Measurements from ENCODE around the gene AHCYL1. TPM values are rescaled to one million over a fixed set of nuclear protein-coding genes. Genes with fewer than 3 reads are reported as not detected.

AHCYL1 gene
- total and polyA plus RNA-seq, 3 experiments from 2014 or later = 46.6 to 59.9 (median 56.9) TPM

GRCh38 chr1:109960745-109961094 is 23.8 kb upstream of the AHCYL1 start:
- H3K9me3 Mint-ChIP-seq = no peaks in the 10 kb centered on the region
- ChIA-PET POLR2A (no interaction called here), CTCF (no interaction called here)
- no peak for DNase-seq
- no peak overlapping the region for H3K27ac Mint-ChIP-seq
- H3K27me3 ChIP-seq (ENCODE audit: insufficient read depth, low read length, poor library complexity, severe bottlenecking) = no peaks in the 10 kb centered on the region
- peaks cover 0 to 6% (median 1%) of the 10 kb centered on the region in 3 donors for H3K36me3 Mint-ChIP-seq
- H3K9me3 ChIP-seq (ENCODE audit: low read length) = no peaks in the 10 kb centered on the region
- no peak overlapping the region for H3K4me3 ChIP-seq (ENCODE audit: low read length)
- no peak overlapping the region for H3K4me3 Mint-ChIP-seq
- no peaks in the 10 kb centered on the region for H3K4me1 Mint-ChIP-seq
- no peak overlapping the region for H3K27ac ChIP-seq (ENCODE audit: low read depth, low read length)
- no peaks in the 10 kb centered on the region for H3K36me3 ChIP-seq (ENCODE audit: insufficient read depth, low read length)
- no peaks in the 10 kb centered on the region for H3K4me1 ChIP-seq (ENCODE audit: insufficient read depth, low read length)
- peaks cover 9 to 15% of the 10 kb centered on the region in 2 donors for H3K27me3 Mint-ChIP-seq

- no peaks in the 10 kb centered on the region for H3K4me1 Mint-ChIP-seq
- Histone ChIP-seq H3K27me3 (ENCODE audit: insufficient read depth, low read length, poor library complexity, severe bottlenecking) (no peaks in the 10 kb centered on the region), H3K4me3 (ENCODE audit: low read length) (no peak overlapping the region), H3K9me3 (ENCODE audit: low read length) (no peaks in the 10 kb centered on the region), H3K36me3 (ENCODE audit: insufficient read depth, low read length) (no peaks in the 10 kb centered on the region), H3K4me1 (ENCODE audit: insufficient read depth, low read length) (no peaks in the 10 kb centered on the region), H3K27ac (ENCODE audit: low read depth, low read length) (no peak overlapping the region)
- CTCF ChIA-PET = no interaction called here
- no peaks in the 10 kb centered on the region for H3K9me3 Mint-ChIP-seq
- POLR2A ChIA-PET = no interaction called here
- no peak overlapping the region for H3K27ac Mint-ChIP-seq
- no peak for DNase-seq
- no peak overlapping the region for H3K4me3 Mint-ChIP-seq
- peaks cover 0 to 6% (median 0%) of the 10 kb centered on the region in 3 donors for H3K36me3 Mint-ChIP-seq
- H3K27me3 Mint-ChIP-seq = peaks cover 9 to 11% of the 10 kb centered on the region in 2 donors
Measured at GRCh38 chr1:109963864-109964263, 20.7 kb upstream of the AHCYL1 start.

- no peaks in the 10 kb centered on the region for H3K4me1 ChIP-seq (ENCODE audit: insufficient read depth, low read length)
- H3K27me3 ChIP-seq (ENCODE audit: insufficient read depth, low read length, poor library complexity, severe bottlenecking) = no peaks in the 10 kb centered on the region
- H3K9me3 Mint-ChIP-seq = no peaks in the 10 kb centered on the region
- no peaks in the 10 kb centered on the region for H3K9me3 ChIP-seq (ENCODE audit: low read length)
- DNase-seq = no peak
- peaks cover 0 to 6% of the 10 kb centered on the region in 2 donors for H3K27me3 Mint-ChIP-seq
- no peak overlapping the region for H3K4me3 ChIP-seq (ENCODE audit: low read length)
- H3K4me3 Mint-ChIP-seq = no peak overlapping the region
- no peak overlapping the region for H3K27ac Mint-ChIP-seq
- H3K27ac ChIP-seq (ENCODE audit: low read depth, low read length) = no peak overlapping the region
- H3K4me1 Mint-ChIP-seq = no peaks in the 10 kb centered on the region
- peaks cover 0 to 6% (median 0%) of the 10 kb centered on the region in 3 donors for H3K36me3 Mint-ChIP-seq
- CTCF ChIA-PET = no interaction called here
- no peaks in the 10 kb centered on the region for H3K36me3 ChIP-seq (ENCODE audit: insufficient read depth, low read length)
- POLR2A ChIA-PET = no interaction called here
Measured at GRCh38 chr1:109969146-109969829, 15.3 kb upstream of the AHCYL1 start.

- H3K9me3 Mint-ChIP-seq = no peaks in the 10 kb centered on the region
- POLR2A ChIA-PET = no interaction called here
Measured at GRCh38 chr1:109969907-109970306, 14.7 kb upstream of the AHCYL1 start.

GRCh38 chr1:109971559-109971958 is 13.0 kb upstream of the AHCYL1 start:
- H3K36me3 ChIP-seq (ENCODE audit: insufficient read depth, low read length) = no peaks in the 10 kb centered on the region
- H3K27me3 Mint-ChIP-seq = peaks cover 4 to 5% of the 10 kb centered on the region in 2 donors
- H3K4me3 Mint-ChIP-seq = no peak overlapping the region
- H3K9me3 ChIP-seq (ENCODE audit: low read length) = no peaks in the 10 kb centered on the region
- no peaks in the 10 kb centered on the region for H3K4me1 ChIP-seq (ENCODE audit: insufficient read depth, low read length)
- H3K27me3 ChIP-seq (ENCODE audit: insufficient read depth, low read length, poor library complexity, severe bottlenecking) = peaks cover 4% of the 10 kb centered on the region
- H3K9me3 Mint-ChIP-seq = no peaks in the 10 kb centered on the region
- H3K4me3 ChIP-seq (ENCODE audit: low read length) = no peak overlapping the region
- POLR2A ChIA-PET = no interaction called here
- no peak overlapping the region for H3K27ac ChIP-seq (ENCODE audit: low read depth, low read length)
- CTCF ChIA-PET = interaction anchor here (2.6 kb wide), 1 partner anchor 13 kb away, joined by 18 read pairs; the partner anchor contains the start of gene AHCYL1
- DNase-seq = no peak
- H3K4me1 Mint-ChIP-seq = no peaks in the 10 kb centered on the region
- H3K27ac Mint-ChIP-seq = no peak overlapping the region
- no peaks in the 10 kb centered on the region for H3K36me3 Mint-ChIP-seq

More at GRCh38 chr1:109969907-109970306, 14.7 kb upstream of the AHCYL1 start:
- Histone ChIP-seq H3K27me3 (ENCODE audit: insufficient read depth, low read length, poor library complexity, severe bottlenecking) (no peaks in the 10 kb centered on the region), H3K36me3 (ENCODE audit: insufficient read depth, low read length) (no peaks in the 10 kb centered on the region), H3K9me3 (ENCODE audit: low read length) (no peaks in the 10 kb centered on the region), H3K27ac (ENCODE audit: low read depth, low read length) (no peak overlapping the region), H3K4me1 (ENCODE audit: insufficient read depth, low read length) (no peaks in the 10 kb centered on the region), H3K4me3 (ENCODE audit: low read length) (no peak overlapping the region)
- peaks cover 0 to 6% (median 0%) of the 10 kb centered on the region in 3 donors for H3K36me3 Mint-ChIP-seq
- peak overlapping the region in 1 of 8 donors; percentile 44 for H3K27ac Mint-ChIP-seq
- no peak for DNase-seq
- H3K4me3 Mint-ChIP-seq = no peak overlapping the region
- no peaks in the 10 kb centered on the region for H3K4me1 Mint-ChIP-seq
- H3K27me3 Mint-ChIP-seq = peaks cover 0 to 5% of the 10 kb centered on the region in 2 donors
- CTCF ChIA-PET = no interaction called here

GRCh38 chr1:109974191-109974590 is 10.4 kb upstream of the AHCYL1 start:
- H3K36me3 Mint-ChIP-seq = peaks cover 0 to 3% (median 1%) of the 10 kb centered on the region in 3 donors
- Histone ChIP-seq H3K27me3 (ENCODE audit: insufficient read depth, low read length, poor library complexity, severe bottlenecking) (peaks cover 4% of the 10 kb centered on the region), H3K4me1 (ENCODE audit: insufficient read depth, low read length) (no peaks in the 10 kb centered on the region), H3K27ac (ENCODE audit: low read depth, low read length) (no peak overlapping the region), H3K4me3 (ENCODE audit: low read length) (no peak overlapping the region), H3K9me3 (ENCODE audit: low read length) (no peaks in the 10 kb centered on the region), H3K36me3 (ENCODE audit: insufficient read depth, low read length) (no peaks in the 10 kb centered on the region)
- no peak for DNase-seq
- no peaks in the 10 kb centered on the region for H3K9me3 Mint-ChIP-seq
- no peak overlapping the region for H3K4me3 Mint-ChIP-seq
- peaks cover 8 to 13% of the 10 kb centered on the region in 2 donors for H3K27me3 Mint-ChIP-seq
- H3K4me1 Mint-ChIP-seq = no peaks in the 10 kb centered on the region
- H3K27ac Mint-ChIP-seq = peak overlapping the region in 1 of 8 donors; percentile 27
- CTCF ChIA-PET = interaction anchor here (2.6 kb wide), 1 partner anchor 10 kb away, joined by 18 read pairs; the partner anchor contains the start of gene AHCYL1
- POLR2A ChIA-PET = no interaction called here

- Mint-ChIP-seq H3K4me1 (no peaks in the 10 kb centered on the region), H3K27me3 (peaks cover 10 to 13% of the 10 kb centered on the region in 2 donors), H3K36me3 (peaks cover 0 to 3% (median 1%) of the 10 kb centered on the region in 3 donors), H3K27ac (no peak overlapping the region), H3K9me3 (no peaks in the 10 kb centered on the region), H3K4me3 (no peak overlapping the region)
- no peaks in the 10 kb centered on the region for H3K36me3 ChIP-seq (ENCODE audit: insufficient read depth, low read length)
- no peaks in the 10 kb centered on the region for H3K4me1 ChIP-seq (ENCODE audit: insufficient read depth, low read length)
- H3K9me3 ChIP-seq (ENCODE audit: low read length) = no peaks in the 10 kb centered on the region
- peaks cover 4% of the 10 kb centered on the region for H3K27me3 ChIP-seq (ENCODE audit: insufficient read depth, low read length, poor library complexity, severe bottlenecking)
- no peak overlapping the region for H3K4me3 ChIP-seq (ENCODE audit: low read length)
- ChIA-PET POLR2A (no interaction called here), CTCF (no interaction called here)
- H3K27ac ChIP-seq (ENCODE audit: low read depth, low read length) = no peak overlapping the region
- no peak for DNase-seq
Measured at GRCh38 chr1:109975718-109976117, 8.8 kb upstream of the AHCYL1 start.

GRCh38 chr1:109976762-109977161 is 7.8 kb upstream of the AHCYL1 start:
- Mint-ChIP-seq H3K27me3 (peaks cover 11 to 13% of the 10 kb centered on the region in 2 donors), H3K4me3 (no peak overlapping the region), H3K4me1 (no peaks in the 10 kb centered on the region), H3K9me3 (no peaks in the 10 kb centered on the region), H3K36me3 (peaks cover 0 to 3% (median 1%) of the 10 kb centered on the region in 3 donors), H3K27ac (no peak overlapping the region)
- H3K27ac ChIP-seq (ENCODE audit: low read depth, low read length) = no peak overlapping the region
- no peak overlapping the region for H3K4me3 ChIP-seq (ENCODE audit: low read length)
- H3K9me3 ChIP-seq (ENCODE audit: low read length) = no peaks in the 10 kb centered on the region
- ChIA-PET POLR2A (no interaction called here), CTCF (interaction anchor here (1.4 to 13.3 kb wide), 2 partner anchors 195 to 444 kb away, joined by 3 to 520 read pairs; no protein-coding TSS in a partner anchor)
- DNase-seq = no peak
- H3K4me1 ChIP-seq (ENCODE audit: insufficient read depth, low read length) = no peaks in the 10 kb centered on the region
- H3K27me3 ChIP-seq (ENCODE audit: insufficient read depth, low read length, poor library complexity, severe bottlenecking) = peaks cover 4% of the 10 kb centered on the region
- no peaks in the 10 kb centered on the region for H3K36me3 ChIP-seq (ENCODE audit: insufficient read depth, low read length)
